ENCODE measurements around the gene DOK7. TPM values are rescaled to one million over a fixed set of nuclear protein-coding genes. Genes with fewer than 3 reads are reported as not detected.

The DOK7 gene
- total RNA-seq, 2 experiments from 2014 or later, result not detected

GRCh38 chr4:3442959-3443749, 20.0 kb upstream of the DOK7 start:
- H3K4me1 Mint-ChIP-seq (ENCODE audit: low read depth), result no peaks in the 10 kb centered on the region
- ChIA-PET POLR2A (no interaction called here), CTCF (interaction anchor here (0.6 to 3.5 kb wide), 11 partner anchors 8 to 336 kb away, joined by 3 to 35 read pairs (median 4); no protein-coding TSS in a partner anchor)
- TF ChIP-seq CTCF (IDR thresholded peaks at IDR 0.05), result peak; percentile 97
- H3K9me3 Mint-ChIP-seq, result no peaks in the 10 kb centered on the region
- ATAC-seq, result peak; percentile 94
- peak; percentile 71 for DNase-seq
- H3K27ac Mint-ChIP-seq, result no peak overlapping the region
- H3K36me3 Mint-ChIP-seq (ENCODE audit: low read depth), result no peaks in the 10 kb centered on the region
- H3K4me3 Mint-ChIP-seq, result no peak overlapping the region
- no peaks in the 10 kb centered on the region for H3K27me3 Mint-ChIP-seq
- intact Hi-C loops (cut with micrococcal nuclease), result loop anchor here (1.0 to 5.0 kb wide), 2 partner anchors 96 to 249 kb away; no protein-coding TSS in a partner anchor

- POLR2A ChIA-PET, result no interaction called here
- CTCF ChIA-PET, result interaction anchor here (0.8 to 3.5 kb wide), 12 partner anchors 9 to 336 kb away, joined by 3 to 35 read pairs (median 4); no protein-coding TSS in a partner anchor
- Mint-ChIP-seq H3K27ac (no peak overlapping the region), H3K9me3 (no peaks in the 10 kb centered on the region), H3K4me1 (ENCODE audit: low read depth) (no peaks in the 10 kb centered on the region), H3K36me3 (ENCODE audit: low read depth) (no peaks in the 10 kb centered on the region), H3K4me3 (no peak overlapping the region), H3K27me3 (no peaks in the 10 kb centered on the region)
- DNase-seq, result no peak
- intact Hi-C loops (cut with micrococcal nuclease), result loop anchor here (1.0 to 5.0 kb wide), 2 partner anchors 97 to 250 kb away; no protein-coding TSS in a partner anchor
- peak; percentile 12 for ATAC-seq
- TF ChIP-seq CTCF (IDR thresholded peaks at IDR 0.05), result peak; percentile 10
These were observed 19.3 kb upstream of the DOK7 start for GRCh38 chr4:3443750-3444309.

- intact Hi-C loops (cut with micrococcal nuclease), result loop anchor here (5.0 kb wide), 1 partner anchor 97 kb away; no protein-coding TSS in a partner anchor
- POLR2A ChIA-PET, result interaction anchor here (0.7 kb wide), 1 partner anchor 37 kb away, joined by 3 read pairs; no protein-coding TSS in a partner anchor
- no peak overlapping the region for H3K27ac Mint-ChIP-seq
These were observed 18.6 kb upstream of the DOK7 start for GRCh38 chr4:3444351-3445110.

GRCh38 chr4:3445111-3445820, 17.8 kb upstream of the DOK7 start:
- intact Hi-C loops (cut with micrococcal nuclease), result no loop called here
- TF ChIP-seq CTCF (IDR thresholded peaks at IDR 0.05), result no peak
- ATAC-seq, result no peak
- POLR2A ChIA-PET, result interaction anchor here (0.7 kb wide), 1 partner anchor 36 kb away, joined by 3 read pairs; no protein-coding TSS in a partner anchor
- DNase-seq, result no peak
- CTCF ChIA-PET, result interaction anchor here (3.5 kb wide), 1 partner anchor 98 kb away, joined by 35 read pairs; no protein-coding TSS in a partner anchor
- H3K36me3 Mint-ChIP-seq (ENCODE audit: low read depth), result no peaks in the 10 kb centered on the region
- H3K9me3 Mint-ChIP-seq, result no peaks in the 10 kb centered on the region
- H3K4me1 Mint-ChIP-seq (ENCODE audit: low read depth), result no peaks in the 10 kb centered on the region
- no peak overlapping the region for H3K4me3 Mint-ChIP-seq
- H3K27me3 Mint-ChIP-seq, result no peaks in the 10 kb centered on the region
- H3K27ac Mint-ChIP-seq, result no peak overlapping the region

More at GRCh38 chr4:3444351-3445110, 18.6 kb upstream of the DOK7 start:
- H3K4me1 Mint-ChIP-seq (ENCODE audit: low read depth), result no peaks in the 10 kb centered on the region
- CTCF ChIA-PET, result interaction anchor here (0.9 to 3.5 kb wide), 6 partner anchors 10 to 337 kb away, joined by 4 to 35 read pairs (median 6); no protein-coding TSS in a partner anchor
- H3K36me3 Mint-ChIP-seq (ENCODE audit: low read depth), result no peaks in the 10 kb centered on the region
- TF ChIP-seq CTCF (IDR thresholded peaks at IDR 0.05), result no peak
- H3K9me3 Mint-ChIP-seq, result no peaks in the 10 kb centered on the region
- no peaks in the 10 kb centered on the region for H3K27me3 Mint-ChIP-seq
- no peak for ATAC-seq
- H3K4me3 Mint-ChIP-seq, result no peak overlapping the region
- DNase-seq, result no peak
